H1 (cell line): Measurements from ENCODE around the gene NEGR1. TPM values are rescaled to one million over a fixed set of nuclear protein-coding genes. Genes with fewer than 3 reads are reported as not detected.

Experiments used
- BACH1 ChIP-seq: IDR thresholded peaks from 2 replicates; pipeline ENCODE4 v1.6.1; 2012; ENCODE audit warnings: low read length, improper control_type of control experiment
- NANOG ChIP-seq: IDR thresholded peaks from 2 replicates; pipeline ENCODE4 v1.6.1; 2011; ENCODE audit warnings: low read length, low read depth, mild to moderate bottlenecking, inconsistent platforms; ENCODE audit not compliant: insufficient read depth, poor library complexity, severe bottlenecking
- RBBP5 ChIP-seq: IDR thresholded peaks from 2 replicates; pipeline ENCODE4 v1.7.1; 2012; ENCODE audit warnings: low read depth, mild to moderate bottlenecking, inconsistent platforms, low read length, moderate library complexity, borderline replicate concordance
- SAP30 ChIP-seq: fragments of 300-600 bp; sonication (generic); IDR thresholded peaks from 2 replicates; pipeline ENCODE4 v1.7.1; 2012; ENCODE audit warnings: low read length, moderate library complexity, mild to moderate bottlenecking, inconsistent platforms; ENCODE audit not compliant: insufficient read depth, insufficient replicate concordance
- TAF1 ChIP-seq: IDR thresholded peaks from 2 replicates; pipeline ENCODE4 v1.6.1; 2011; ENCODE audit warnings: mild to moderate bottlenecking, low read depth, low read length
- polyA plus RNA-seq, 7 experiments: library from polyadenylated mRNA; depleted of rRNA in 3 of 7; stranded (reverse) in 5 of 7; unstranded in 2 of 7; fragments of >200 nt in 5 of 7; fragments of 200-250 nt in 2 of 7; gene quantifications; 1 replicate in 5 of 7; 2 replicates in 1 of 7; 4 replicates in 1 of 7; pipeline versions ENCODE4 v1.2.1 to v1.2.3, GENCODE V29; 2011 to 2013; ENCODE audit warnings: missing spikeins in 2 of 7, mixed read lengths in 2 of 7
- total RNA-seq: library from RNA; stranded (reverse); fragmentation: NEBNext Ultra II Directional; extraction: Animal tissue kit (Norgen Biotek cat#: 25700); gene quantifications from 2 replicates; pipeline ENCODE4 v1.2.1, GENCODE V29; 2021
- TF ChIP-seq, protein P1 (sequence below): fragments of 300-600 bp; sonication (generic); IDR thresholded peaks from 2 replicates; pipeline ENCODE4 v1.7.1; 2012; ENCODE audit warnings: low read length, moderate library complexity, mild to moderate bottlenecking, inconsistent platforms; ENCODE audit not compliant: insufficient replicate concordance
- TF ChIP-seq, protein P2 (sequence below): IDR thresholded peaks from 2 replicates; pipeline ENCODE4 v1.6.1; 2011; ENCODE audit warnings: low read depth, mild to moderate bottlenecking, low read length; ENCODE audit not compliant: insufficient read depth
- TF ChIP-seq, protein P3 (sequence below), 3 experiments: IDR thresholded peaks; 1 replicate in 2 of 3; 2 replicates in 1 of 3; pipeline versions ENCODE4 v1.5.1 to v1.6.1; 2011; ENCODE audit warnings: low read length in 3 of 3, mild to moderate bottlenecking in 3 of 3, inconsistent platforms in 2 of 3, low read depth in 1 of 3, moderate library complexity in 1 of 3; ENCODE audit not compliant: insufficient read depth in 1 of 3; ENCODE audit errors: control extremely low read depth in 1 of 3

NEGR1 gene
- total and polyA plus RNA-seq, 2 of the 8 experiments (the other 6 are each of a cell fraction or from before 2014, with no cell fraction given): 0.71 to 1.3 TPM

DNA sequence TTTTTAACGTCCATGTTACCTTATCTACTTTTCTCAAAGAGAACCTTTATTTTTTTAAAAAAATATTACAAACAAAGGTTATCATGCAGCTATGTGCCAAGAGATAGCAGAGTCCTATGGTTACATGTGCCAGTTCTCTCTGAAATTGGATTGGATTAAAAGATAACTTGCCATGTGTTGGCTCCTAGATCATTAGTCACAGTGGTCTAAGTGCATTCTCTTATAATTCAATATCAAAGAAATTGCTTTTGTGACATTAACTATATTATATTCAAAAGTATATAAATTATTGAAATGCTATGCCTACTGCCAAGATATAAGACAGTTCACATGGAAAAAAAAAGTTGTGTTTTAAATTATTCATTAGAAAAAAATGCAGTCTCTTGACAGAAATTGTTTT lies 494.2 kb downstream of the NEGR1 start (continued):
- TF ChIP-seq, protein P1, sequence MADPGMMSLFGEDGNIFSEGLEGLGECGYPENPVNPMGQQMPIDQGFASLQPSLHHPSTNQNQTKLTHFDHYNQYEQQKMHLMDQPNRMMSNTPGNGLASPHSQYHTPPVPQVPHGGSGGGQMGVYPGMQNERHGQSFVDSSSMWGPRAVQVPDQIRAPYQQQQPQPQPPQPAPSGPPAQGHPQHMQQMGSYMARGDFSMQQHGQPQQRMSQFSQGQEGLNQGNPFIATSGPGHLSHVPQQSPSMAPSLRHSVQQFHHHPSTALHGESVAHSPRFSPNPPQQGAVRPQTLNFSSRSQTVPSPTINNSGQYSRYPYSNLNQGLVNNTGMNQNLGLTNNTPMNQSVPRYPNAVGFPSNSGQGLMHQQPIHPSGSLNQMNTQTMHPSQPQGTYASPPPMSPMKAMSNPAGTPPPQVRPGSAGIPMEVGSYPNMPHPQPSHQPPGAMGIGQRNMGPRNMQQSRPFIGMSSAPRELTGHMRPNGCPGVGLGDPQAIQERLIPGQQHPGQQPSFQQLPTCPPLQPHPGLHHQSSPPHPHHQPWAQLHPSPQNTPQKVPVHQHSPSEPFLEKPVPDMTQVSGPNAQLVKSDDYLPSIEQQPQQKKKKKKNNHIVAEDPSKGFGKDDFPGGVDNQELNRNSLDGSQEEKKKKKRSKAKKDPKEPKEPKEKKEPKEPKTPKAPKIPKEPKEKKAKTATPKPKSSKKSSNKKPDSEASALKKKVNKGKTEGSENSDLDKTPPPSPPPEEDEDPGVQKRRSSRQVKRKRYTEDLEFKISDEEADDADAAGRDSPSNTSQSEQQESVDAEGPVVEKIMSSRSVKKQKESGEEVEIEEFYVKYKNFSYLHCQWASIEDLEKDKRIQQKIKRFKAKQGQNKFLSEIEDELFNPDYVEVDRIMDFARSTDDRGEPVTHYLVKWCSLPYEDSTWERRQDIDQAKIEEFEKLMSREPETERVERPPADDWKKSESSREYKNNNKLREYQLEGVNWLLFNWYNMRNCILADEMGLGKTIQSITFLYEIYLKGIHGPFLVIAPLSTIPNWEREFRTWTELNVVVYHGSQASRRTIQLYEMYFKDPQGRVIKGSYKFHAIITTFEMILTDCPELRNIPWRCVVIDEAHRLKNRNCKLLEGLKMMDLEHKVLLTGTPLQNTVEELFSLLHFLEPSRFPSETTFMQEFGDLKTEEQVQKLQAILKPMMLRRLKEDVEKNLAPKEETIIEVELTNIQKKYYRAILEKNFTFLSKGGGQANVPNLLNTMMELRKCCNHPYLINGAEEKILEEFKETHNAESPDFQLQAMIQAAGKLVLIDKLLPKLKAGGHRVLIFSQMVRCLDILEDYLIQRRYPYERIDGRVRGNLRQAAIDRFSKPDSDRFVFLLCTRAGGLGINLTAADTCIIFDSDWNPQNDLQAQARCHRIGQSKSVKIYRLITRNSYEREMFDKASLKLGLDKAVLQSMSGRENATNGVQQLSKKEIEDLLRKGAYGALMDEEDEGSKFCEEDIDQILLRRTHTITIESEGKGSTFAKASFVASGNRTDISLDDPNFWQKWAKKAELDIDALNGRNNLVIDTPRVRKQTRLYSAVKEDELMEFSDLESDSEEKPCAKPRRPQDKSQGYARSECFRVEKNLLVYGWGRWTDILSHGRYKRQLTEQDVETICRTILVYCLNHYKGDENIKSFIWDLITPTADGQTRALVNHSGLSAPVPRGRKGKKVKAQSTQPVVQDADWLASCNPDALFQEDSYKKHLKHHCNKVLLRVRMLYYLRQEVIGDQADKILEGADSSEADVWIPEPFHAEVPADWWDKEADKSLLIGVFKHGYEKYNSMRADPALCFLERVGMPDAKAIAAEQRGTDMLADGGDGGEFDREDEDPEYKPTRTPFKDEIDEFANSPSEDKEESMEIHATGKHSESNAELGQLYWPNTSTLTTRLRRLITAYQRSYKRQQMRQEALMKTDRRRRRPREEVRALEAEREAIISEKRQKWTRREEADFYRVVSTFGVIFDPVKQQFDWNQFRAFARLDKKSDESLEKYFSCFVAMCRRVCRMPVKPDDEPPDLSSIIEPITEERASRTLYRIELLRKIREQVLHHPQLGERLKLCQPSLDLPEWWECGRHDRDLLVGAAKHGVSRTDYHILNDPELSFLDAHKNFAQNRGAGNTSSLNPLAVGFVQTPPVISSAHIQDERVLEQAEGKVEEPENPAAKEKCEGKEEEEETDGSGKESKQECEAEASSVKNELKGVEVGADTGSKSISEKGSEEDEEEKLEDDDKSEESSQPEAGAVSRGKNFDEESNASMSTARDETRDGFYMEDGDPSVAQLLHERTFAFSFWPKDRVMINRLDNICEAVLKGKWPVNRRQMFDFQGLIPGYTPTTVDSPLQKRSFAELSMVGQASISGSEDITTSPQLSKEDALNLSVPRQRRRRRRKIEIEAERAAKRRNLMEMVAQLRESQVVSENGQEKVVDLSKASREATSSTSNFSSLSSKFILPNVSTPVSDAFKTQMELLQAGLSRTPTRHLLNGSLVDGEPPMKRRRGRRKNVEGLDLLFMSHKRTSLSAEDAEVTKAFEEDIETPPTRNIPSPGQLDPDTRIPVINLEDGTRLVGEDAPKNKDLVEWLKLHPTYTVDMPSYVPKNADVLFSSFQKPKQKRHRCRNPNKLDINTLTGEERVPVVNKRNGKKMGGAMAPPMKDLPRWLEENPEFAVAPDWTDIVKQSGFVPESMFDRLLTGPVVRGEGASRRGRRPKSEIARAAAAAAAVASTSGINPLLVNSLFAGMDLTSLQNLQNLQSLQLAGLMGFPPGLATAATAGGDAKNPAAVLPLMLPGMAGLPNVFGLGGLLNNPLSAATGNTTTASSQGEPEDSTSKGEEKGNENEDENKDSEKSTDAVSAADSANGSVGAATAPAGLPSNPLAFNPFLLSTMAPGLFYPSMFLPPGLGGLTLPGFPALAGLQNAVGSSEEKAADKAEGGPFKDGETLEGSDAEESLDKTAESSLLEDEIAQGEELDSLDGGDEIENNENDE: no peak
- TF ChIP-seq, protein P2, sequence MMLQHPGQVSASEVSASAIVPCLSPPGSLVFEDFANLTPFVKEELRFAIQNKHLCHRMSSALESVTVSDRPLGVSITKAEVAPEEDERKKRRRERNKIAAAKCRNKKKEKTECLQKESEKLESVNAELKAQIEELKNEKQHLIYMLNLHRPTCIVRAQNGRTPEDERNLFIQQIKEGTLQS: no peak
- TF ChIP-seq SAP30 (no peak), NANOG (no peak), TAF1 (no peak), RBBP5 (no peak), BACH1 (no peak)
- TF ChIP-seq, protein P3, sequence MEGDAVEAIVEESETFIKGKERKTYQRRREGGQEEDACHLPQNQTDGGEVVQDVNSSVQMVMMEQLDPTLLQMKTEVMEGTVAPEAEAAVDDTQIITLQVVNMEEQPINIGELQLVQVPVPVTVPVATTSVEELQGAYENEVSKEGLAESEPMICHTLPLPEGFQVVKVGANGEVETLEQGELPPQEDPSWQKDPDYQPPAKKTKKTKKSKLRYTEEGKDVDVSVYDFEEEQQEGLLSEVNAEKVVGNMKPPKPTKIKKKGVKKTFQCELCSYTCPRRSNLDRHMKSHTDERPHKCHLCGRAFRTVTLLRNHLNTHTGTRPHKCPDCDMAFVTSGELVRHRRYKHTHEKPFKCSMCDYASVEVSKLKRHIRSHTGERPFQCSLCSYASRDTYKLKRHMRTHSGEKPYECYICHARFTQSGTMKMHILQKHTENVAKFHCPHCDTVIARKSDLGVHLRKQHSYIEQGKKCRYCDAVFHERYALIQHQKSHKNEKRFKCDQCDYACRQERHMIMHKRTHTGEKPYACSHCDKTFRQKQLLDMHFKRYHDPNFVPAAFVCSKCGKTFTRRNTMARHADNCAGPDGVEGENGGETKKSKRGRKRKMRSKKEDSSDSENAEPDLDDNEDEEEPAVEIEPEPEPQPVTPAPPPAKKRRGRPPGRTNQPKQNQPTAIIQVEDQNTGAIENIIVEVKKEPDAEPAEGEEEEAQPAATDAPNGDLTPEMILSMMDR (IDR thresholded peaks at IDR 0.05; ENCODE audit: control extremely low read depth in 1 of 3, insufficient read depth in 1 of 3, low read depth in 1 of 3, low read length in 3 of 3): no peak
